HEK293 (cell line): Measurements from ENCODE around the gene CLIC5.

Experiments
- ZNF112 ChIP-seq: fragments of 450-650 bp; formaldehyde crosslinking; IDR thresholded peaks from 2 replicates; pipeline ENCODE4 v1.5.0; 2017; ENCODE audit warnings: missing biosample characterization, missing genetic modification characterization
- TF ChIP-seq, protein P1 (sequence below): fragments of 450-650 bp; formaldehyde crosslinking; IDR thresholded peaks from 2 replicates; pipeline ENCODE4 v1.5.1; 2016; ENCODE audit warnings: missing biosample characterization, missing genetic modification characterization
- TF ChIP-seq, protein P2 (sequence below): fragments of 450-650 bp; IDR thresholded peaks from 2 replicates; pipeline ENCODE4 v1.5.1; 2018; ENCODE audit warnings: missing biosample characterization, mild to moderate bottlenecking, missing genetic modification characterization

DNA sequence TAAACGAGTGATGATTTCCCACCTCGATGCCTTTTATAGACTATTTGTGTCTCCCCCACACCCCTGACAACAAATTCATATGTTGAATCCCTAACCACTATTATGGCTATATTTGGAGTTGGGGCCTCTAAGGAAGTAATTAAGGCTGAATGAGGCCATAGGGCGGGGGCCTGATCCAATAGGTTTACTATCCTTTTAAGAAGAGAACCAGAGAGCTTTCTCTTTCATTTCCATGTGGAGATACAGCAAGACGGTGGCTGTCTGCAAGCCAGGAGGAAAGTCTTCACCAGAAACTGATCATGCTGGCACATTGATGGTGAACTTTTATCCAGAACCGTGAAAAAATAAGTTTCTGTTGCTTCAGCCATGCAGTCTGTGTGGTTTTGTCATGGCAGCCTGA is 38.9 kb upstream of the CLIC5 start:
- TF ChIP-seq, protein P1, sequence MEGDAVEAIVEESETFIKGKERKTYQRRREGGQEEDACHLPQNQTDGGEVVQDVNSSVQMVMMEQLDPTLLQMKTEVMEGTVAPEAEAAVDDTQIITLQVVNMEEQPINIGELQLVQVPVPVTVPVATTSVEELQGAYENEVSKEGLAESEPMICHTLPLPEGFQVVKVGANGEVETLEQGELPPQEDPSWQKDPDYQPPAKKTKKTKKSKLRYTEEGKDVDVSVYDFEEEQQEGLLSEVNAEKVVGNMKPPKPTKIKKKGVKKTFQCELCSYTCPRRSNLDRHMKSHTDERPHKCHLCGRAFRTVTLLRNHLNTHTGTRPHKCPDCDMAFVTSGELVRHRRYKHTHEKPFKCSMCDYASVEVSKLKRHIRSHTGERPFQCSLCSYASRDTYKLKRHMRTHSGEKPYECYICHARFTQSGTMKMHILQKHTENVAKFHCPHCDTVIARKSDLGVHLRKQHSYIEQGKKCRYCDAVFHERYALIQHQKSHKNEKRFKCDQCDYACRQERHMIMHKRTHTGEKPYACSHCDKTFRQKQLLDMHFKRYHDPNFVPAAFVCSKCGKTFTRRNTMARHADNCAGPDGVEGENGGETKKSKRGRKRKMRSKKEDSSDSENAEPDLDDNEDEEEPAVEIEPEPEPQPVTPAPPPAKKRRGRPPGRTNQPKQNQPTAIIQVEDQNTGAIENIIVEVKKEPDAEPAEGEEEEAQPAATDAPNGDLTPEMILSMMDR (tag by site-specific recombination), result no peak
- no peak for TF ChIP-seq ZNF112
- TF ChIP-seq, protein P2, sequence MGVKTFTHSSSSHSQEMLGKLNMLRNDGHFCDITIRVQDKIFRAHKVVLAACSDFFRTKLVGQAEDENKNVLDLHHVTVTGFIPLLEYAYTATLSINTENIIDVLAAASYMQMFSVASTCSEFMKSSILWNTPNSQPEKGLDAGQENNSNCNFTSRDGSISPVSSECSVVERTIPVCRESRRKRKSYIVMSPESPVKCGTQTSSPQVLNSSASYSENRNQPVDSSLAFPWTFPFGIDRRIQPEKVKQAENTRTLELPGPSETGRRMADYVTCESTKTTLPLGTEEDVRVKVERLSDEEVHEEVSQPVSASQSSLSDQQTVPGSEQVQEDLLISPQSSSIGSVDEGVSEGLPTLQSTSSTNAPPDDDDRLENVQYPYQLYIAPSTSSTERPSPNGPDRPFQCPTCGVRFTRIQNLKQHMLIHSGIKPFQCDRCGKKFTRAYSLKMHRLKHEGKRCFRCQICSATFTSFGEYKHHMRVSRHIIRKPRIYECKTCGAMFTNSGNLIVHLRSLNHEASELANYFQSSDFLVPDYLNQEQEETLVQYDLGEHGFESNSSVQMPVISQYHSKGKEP (tag by site-specific recombination), result no peak
